ENCODE data around the gene LSAMP.
"Not testable (repeated sequence)": the region's sequence is repeated elsewhere in the genome, so short reads cannot be mapped to it uniquely, and the experiment has no call there.

LSAMP gene

DNA sequence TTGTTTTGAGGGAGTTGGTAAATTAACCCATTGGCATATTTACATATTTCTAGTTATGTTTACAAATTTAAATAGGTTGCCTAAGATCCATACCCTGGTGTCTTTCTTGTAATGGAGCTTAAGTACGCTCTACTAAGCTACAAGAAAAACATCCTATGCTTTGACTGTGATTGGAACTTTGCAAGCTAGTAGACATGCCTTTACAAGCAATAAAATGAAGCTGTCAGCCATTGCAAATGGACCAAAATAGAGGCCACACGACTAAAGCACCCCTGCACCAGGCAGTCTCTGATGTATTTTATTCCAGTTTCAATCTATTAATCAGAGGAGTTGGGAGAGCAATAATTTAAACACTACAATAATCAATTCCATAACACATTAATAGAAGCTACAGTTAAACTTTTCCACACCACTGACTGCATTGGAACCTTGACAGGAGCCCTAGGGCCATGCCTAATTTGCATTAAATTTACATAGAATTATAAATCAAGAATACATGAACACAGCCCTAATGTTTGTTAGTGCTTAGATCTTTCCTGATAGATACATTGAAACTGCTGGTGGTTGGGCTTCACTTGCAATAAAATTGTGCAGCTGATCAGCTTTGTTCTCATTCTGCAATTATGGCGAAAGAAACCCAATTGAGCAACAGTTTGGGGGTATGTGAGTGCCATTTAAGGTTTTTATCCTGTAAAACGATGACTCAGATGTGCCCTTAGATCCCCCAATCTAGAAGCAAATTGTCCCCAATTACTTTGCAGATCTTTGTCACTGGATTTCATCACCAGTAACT is 360.1 kb downstream of the LSAMP start:
- no peak for DNase-seq

GRCh38 chr3:116083683-116084082 is 361.6 kb downstream of the LSAMP start:
- no peak for DNase-seq

DNA sequence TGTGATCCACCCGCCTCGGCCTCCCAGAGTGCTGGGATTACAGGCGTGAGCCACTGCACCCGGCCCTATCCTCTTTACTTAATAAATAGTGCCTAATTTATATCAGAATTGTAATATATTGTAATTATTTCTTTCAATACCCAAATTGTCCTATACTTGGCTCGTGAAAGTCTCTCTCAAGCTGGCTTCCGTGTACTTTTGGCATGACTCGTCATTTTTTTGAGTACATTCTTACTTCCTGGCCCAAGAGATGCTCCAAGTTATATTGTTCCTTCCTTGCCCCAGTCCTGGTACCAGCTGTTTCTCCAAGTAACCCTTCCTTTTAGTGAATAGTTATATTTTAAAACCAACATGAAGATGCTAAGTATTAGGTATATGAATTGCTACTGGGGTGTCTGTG is 366.7 kb downstream of the LSAMP start:
- no peak for DNase-seq

DNA sequence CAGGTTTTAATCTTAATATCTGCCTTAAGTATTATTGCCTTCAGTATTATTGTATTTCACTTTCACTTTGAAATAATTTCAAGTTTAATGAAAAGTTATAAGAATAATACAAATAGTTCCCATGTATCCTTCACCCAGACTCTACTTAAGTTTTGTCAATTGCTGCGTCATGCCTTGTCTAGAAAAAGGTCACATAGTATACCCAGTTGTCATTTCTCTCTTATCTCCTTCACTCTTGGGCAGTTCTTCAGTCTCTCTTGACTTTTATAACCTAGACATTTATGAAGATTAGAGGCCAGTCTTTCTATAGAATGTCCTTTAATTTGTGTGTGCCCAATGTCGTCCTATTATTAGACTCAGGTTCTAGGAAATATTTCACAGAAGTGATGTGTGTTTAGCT is 367.7 kb downstream of the LSAMP start:
- DNase-seq: no peak

DNA sequence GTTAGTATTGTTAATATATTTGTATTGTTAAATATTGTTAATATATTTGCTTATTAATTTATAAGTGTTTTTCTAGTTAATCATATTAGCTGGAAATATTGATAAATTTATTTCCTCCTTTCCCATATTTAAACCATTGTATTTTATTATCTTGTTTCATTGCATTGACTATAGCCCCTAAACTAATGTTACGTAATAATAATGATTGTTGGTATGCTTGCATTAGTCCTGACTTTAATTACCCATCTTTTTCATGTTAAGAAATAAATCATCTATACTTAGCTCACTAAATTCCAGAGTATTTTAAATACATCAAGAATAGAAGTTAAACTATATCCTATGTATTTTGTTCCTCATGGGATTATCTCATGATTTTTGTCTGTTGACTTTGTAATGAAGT is 368.2 kb downstream of the LSAMP start:
- no peak for DNase-seq

GRCh38 chr3:116070516-116071278 is 374.6 kb downstream of the LSAMP start:
- DNase-seq: not testable (repeated sequence)

DNA sequence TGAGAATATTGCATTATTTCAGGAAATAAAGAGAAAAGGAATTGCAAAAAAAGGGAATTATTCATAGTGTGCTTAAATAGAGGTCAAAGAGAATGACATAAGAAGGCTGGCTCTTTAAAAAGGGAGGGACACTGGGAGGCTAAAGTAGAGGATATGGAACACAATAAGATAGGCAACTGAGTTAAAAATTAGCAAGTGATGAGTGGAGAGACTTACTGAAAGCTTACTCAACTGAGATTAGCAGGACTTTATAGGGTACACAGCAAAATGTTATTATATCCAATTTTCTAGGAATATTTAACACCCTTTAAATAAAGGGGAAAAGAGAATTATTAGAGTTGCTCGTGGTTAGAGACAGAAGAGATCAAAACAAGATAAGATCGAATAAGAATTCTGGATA is 375.2 kb downstream of the LSAMP start:
- no peak for DNase-seq

GRCh38 chr3:116069024-116069423 is 376.3 kb downstream of the LSAMP start:
- no peak for DNase-seq

DNA sequence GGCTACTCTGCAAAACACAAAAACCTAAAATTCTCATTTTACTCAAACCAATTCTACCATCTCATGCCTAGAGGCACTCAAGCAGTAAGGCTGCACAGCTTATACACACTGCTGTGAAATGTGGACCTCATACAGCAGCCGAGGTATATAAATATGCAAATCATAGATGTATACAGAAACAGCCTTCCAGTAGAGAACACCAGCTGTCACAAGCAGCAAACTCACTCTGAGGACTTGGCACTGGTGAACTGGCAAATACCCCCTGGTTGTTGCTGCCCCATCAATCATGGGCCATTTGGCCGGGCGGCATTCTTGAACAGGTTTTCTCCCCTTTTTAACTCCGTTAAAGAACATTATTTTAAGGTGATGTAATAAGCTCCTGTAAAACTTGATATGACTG is 378.0 kb downstream of the LSAMP start:
- no peak for DNase-seq

DNA sequence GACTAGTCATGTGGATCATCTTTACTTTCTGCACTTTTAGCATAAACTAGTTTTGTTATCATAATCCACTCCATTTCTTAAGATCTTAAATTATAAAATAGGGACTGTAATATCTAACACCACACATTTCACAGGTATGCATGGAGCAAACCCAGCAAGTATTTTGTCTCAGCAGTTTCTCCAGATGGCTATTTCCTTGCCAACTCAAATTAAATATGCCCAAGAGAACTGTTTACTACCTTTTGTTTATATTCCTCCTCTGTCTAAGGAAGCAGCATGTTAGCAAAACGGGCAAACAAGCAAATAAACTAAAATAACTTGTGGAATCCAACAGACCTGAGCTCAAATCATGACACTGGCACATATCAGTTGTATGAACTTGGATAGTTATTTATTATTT is 379.8 kb downstream of the LSAMP start:
- DNase-seq: no peak

DNA sequence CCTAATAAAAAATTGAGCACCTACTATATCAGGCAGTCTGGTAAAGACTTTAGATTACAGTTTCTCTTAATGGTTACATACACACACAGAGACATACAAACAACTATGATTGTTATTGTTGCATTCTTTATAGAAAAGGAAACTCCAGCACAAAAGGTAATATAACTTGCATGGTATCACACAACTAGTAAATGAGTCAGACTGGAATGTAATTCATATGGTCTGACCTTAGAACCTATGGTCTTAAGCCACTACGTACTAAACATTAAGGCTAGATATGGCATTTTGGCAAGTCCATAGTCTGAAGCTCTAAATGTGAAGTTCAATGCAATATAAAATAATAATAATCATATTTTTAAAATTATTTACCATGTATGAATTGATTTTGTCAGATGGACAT is 380.6 kb downstream of the LSAMP start:
- no peak for DNase-seq

GRCh38 chr3:116059421-116060096 is 385.7 kb downstream of the LSAMP start:
- DNase-seq: no peak

DNA sequence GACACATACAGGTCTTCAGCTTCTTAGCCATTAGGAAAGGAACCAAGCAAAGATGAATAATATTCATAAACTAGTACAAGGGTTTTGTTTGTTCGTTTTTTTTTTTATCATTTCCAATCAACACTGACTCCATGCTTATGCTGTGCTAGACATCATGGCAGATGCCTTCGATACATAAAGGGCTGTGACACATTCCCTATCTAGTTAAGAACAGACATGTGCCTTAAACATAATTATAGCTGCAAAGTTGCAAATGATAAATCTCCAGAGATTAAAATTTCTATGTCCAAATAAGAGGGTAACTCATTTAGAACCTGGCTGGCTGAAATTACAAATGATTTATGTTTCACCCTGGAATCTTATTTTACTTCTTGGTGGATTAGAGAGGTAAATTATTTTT is 386.4 kb downstream of the LSAMP start:
- DNase-seq: no peak

DNA sequence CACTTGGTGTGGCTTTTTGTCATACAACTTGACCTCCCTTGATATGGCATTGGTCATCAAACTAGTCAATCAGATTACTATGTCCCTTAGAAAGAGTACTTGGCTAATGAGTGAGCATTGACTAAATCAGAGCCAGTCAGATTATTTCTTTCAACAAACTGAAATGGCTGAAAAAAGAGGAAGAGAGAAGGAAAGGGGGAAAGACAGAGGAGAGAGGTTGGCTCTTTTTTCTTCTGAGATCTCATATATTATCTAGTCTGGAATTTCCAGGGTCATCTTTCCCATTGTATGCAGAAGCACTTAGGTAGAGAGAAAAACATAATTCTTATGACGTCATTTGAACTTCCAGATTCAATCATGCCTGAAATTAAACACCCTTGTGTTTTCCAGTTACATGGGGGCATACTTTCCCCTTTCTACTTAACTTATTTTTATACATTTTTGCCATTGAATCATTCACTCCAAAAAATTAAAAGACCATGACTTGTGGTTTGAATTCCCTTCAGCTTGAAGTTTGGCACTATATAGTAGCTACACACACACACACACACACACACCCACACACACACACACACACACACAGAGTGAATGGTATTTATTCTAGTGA is 387.8 kb downstream of the LSAMP start:
- no peak for DNase-seq

DNA sequence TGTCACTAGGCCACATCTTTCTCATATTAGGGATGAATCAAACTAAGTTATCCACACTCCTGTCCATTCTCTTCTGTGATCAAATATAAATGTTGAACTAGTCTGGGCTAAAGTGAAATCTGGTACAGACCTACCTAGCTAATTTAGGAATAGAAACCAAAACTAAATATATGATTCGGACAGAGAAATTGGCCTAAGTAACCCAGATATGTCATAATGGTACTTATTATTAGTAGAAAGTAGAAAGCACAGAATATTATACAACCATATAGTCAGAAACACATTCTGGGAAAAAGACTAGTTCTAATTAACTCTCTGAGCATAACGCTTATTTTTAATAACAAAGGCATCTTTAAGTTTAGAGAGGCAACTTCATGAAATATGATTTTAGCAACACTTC is 389.0 kb downstream of the LSAMP start:
- no peak for DNase-seq

DNA sequence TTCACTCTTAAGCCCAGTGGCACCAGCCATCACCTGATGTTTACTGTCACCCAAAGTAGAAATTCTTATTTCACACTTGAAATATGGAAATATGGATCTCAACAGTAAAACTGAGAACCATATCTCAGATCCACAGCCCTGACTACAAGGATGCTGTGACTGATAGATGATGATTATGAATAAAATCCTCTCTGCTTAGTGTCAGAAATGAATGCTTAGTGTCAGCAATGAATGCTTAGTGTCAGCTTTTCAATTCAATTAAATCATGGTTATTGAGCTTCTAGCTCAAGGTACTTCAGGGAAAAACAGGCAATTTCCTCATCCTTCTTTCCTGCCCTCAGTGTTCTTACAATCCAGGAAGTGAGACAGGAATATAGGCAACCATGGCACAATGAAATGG is 392.3 kb downstream of the LSAMP start:
- no peak for DNase-seq

DNA sequence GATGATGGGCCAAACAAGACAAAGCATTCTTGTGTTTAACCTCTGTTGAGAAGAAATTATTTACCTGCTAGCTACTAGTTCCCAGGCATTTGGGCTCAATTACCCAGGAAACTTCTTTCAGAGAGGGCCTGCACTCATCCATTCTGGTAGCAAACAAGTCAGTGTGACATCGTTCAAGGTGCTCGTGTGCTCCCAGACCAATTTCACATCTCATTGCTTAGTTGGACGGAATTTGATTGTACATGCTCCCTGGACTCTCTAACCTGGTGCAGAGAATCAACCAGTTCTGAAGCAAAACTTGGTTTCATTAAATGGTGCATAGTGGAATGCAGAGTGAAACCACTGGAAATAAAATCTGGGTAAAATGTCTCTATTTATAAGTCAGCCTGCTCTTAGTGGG is 392.7 kb downstream of the LSAMP start:
- no peak for DNase-seq

- DNase-seq: no peak
Measured at GRCh38 chr3:116051586-116051985, 393.7 kb downstream of the LSAMP start.

- no peak for DNase-seq
Measured at GRCh38 chr3:116051040-116051439, 394.2 kb downstream of the LSAMP start.

- no peak for DNase-seq
Measured at GRCh38 chr3:116050311-116050915, 394.9 kb downstream of the LSAMP start.

GRCh38 chr3:116048991-116049390 is 396.3 kb downstream of the LSAMP start:
- DNase-seq: no peak

DNA sequence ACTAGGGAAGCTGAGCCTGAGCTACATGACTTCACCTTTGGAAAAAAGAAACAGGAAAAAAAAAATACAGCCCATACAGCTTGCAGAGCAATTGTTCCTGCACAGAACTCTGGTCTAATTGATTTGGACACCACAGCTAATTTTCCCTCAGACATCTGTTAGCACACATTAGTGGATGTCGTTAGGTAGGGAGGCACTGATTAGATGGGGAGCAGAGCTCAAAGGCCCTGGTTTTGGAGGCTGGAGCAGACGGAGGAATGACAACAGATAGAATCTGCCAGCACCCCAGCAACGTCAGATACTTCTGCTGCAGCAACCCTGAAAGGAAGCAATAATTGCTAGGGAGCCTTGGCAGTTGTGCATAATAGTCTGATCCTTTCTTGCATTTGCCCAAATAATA is 398.9 kb downstream of the LSAMP start:
- no peak for DNase-seq

DNA sequence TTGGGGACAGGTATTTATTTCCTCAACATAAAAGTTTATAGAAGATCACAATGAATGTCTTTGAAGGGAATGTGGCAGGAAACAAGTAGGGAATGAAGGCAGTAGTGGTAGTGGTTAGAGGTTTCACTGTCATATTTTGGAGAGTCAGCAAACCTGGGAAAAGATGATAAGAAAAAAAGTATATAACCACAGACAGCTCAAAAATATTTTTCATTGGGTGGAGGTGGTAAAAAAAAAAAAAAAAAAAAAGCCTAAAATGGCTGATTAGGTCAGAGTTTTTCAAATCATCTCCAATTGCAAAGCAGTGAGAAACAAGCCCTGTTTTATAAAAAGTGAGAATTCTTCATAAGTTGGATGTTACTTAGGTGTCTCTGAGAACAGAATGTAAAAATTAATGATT is 400.0 kb downstream of the LSAMP start:
- DNase-seq: no peak

Data from COR-L47 (cell line).